ENCODE data around the gene FNDC10. TPM values are rescaled to one million over a fixed set of nuclear protein-coding genes. Genes with fewer than 3 reads are reported as not detected.

Gene FNDC10
- total RNA-seq, 1 donor from 2014 or later: 0.60 TPM

GRCh38 chr1:1594602-1595260 lies 5.2 kb downstream of the FNDC10 start:
- ChIA-PET POLR2A (no interaction called here), CTCF (no interaction called here)
- no peak overlapping the region for H3K4me3 Mint-ChIP-seq
- no peaks in the 10 kb centered on the region for H3K9me3 Mint-ChIP-seq
- no peak for TF ChIP-seq CTCF (IDR thresholded peaks at IDR 0.05)
- peaks cover 9% of the 10 kb centered on the region for H3K4me1 Mint-ChIP-seq
- ATAC-seq (ENCODE audit: low read depth): no peak
- H3K36me3 Mint-ChIP-seq (ENCODE audit: low read depth): no peaks in the 10 kb centered on the region
- intact Hi-C loops (cut with micrococcal nuclease): no loop called here
- DNase-seq: no peak
- peaks cover 8% of the 10 kb centered on the region for H3K27me3 Mint-ChIP-seq
- no peak overlapping the region for H3K27ac Mint-ChIP-seq

- H3K36me3 Mint-ChIP-seq (ENCODE audit: low read depth): no peaks in the 10 kb centered on the region
- H3K27ac Mint-ChIP-seq: no peak overlapping the region
- POLR2A ChIA-PET: no interaction called here
- peaks cover 8% of the 10 kb centered on the region for H3K4me1 Mint-ChIP-seq
- TF ChIP-seq CTCF (IDR thresholded peaks at IDR 0.05): no peak
- peaks cover 7% of the 10 kb centered on the region for H3K27me3 Mint-ChIP-seq
- intact Hi-C loops (cut with micrococcal nuclease): no loop called here
- ATAC-seq (ENCODE audit: low read depth) (no peak), DNase-seq (no peak)
- H3K4me3 Mint-ChIP-seq: no peak overlapping the region
- CTCF ChIA-PET: no interaction called here
- H3K9me3 Mint-ChIP-seq: no peaks in the 10 kb centered on the region
Measured at GRCh38 chr1:1593834-1594601, 5.9 kb downstream of the FNDC10 start.

GRCh38 chr1:1591452-1591851 lies 8.5 kb downstream of the FNDC10 start:
- no peaks in the 10 kb centered on the region for H3K4me1 Mint-ChIP-seq
- TF ChIP-seq CTCF (IDR thresholded peaks at IDR 0.05): no peak
- no peak overlapping the region for H3K4me3 Mint-ChIP-seq
- H3K27ac Mint-ChIP-seq: no peak overlapping the region
- CTCF ChIA-PET: no interaction called here
- intact Hi-C loops (cut with micrococcal nuclease): no loop called here
- no peaks in the 10 kb centered on the region for H3K36me3 Mint-ChIP-seq (ENCODE audit: low read depth)
- no peak for DNase-seq
- POLR2A ChIA-PET: interaction anchor here (0.5 kb wide), 1 partner anchor 304 kb away, joined by 3 read pairs; no protein-coding TSS in a partner anchor
- H3K9me3 Mint-ChIP-seq: no peaks in the 10 kb centered on the region
- peaks cover 8% of the 10 kb centered on the region for H3K27me3 Mint-ChIP-seq
- no peak for ATAC-seq (ENCODE audit: low read depth)

- H3K4me1 Mint-ChIP-seq: no peaks in the 10 kb centered on the region
- no peaks in the 10 kb centered on the region for H3K36me3 Mint-ChIP-seq (ENCODE audit: low read depth)
- intact Hi-C loops (cut with micrococcal nuclease): no loop called here
- H3K27me3 Mint-ChIP-seq: peaks cover 24% of the 10 kb centered on the region
- no peak for TF ChIP-seq CTCF (IDR thresholded peaks at IDR 0.05)
- H3K4me3 Mint-ChIP-seq: no peak overlapping the region
- no peaks in the 10 kb centered on the region for H3K9me3 Mint-ChIP-seq
- CTCF ChIA-PET: no interaction called here
- no peak for DNase-seq
- ATAC-seq (ENCODE audit: low read depth): no peak
- POLR2A ChIA-PET: interaction anchor here (0.6 kb wide), 1 partner anchor 97 kb away, joined by 7 read pairs; no protein-coding TSS in a partner anchor
- no peak overlapping the region for H3K27ac Mint-ChIP-seq
Measured at GRCh38 chr1:1583347-1584010, 16.5 kb downstream of the FNDC10 start.
